HG02759 (cell line): ENCODE measurements around the gene DHPS.
A peak's percentile ranks its signal among the peaks of the same experiment; 100 is the strongest.
"Not testable (repeated sequence)": the region's sequence is repeated elsewhere in the genome, so short reads cannot be mapped to it uniquely, and the experiment has no call there.

Experiments used
- ATAC-seq: cut with Tn5 transposase; IDR thresholded peaks from one replicate; pipeline ENCODE4 v1.9.1; 2021; ENCODE audit warnings: mild to moderate bottlenecking, moderate library complexity; ENCODE audit not compliant: unreplicated experiment

The DHPS gene

GRCh38 chr19:12681074-12681987 lies at the start of gene DHPS:
Gene DHPS, minus strand, starts transcription at chr19:12681880. Its CDS starts 114 bp downstream, at chr19:12681766.
- ATAC-seq, result peak; percentile 82

GRCh38 chr19:12731337-12731736 lies 49.7 kb upstream of the DHPS start:
- ATAC-seq, result no peak

- no peak for ATAC-seq
Measured at GRCh38 chr19:12730064-12730463, 48.4 kb upstream of the DHPS start.

- ATAC-seq, result no peak
Measured at GRCh38 chr19:12727745-12728433, 46.2 kb upstream of the DHPS start.

GRCh38 chr19:12726988-12727316 lies 45.3 kb upstream of the DHPS start:
- no peak for ATAC-seq

GRCh38 chr19:12725612-12726011 lies 43.9 kb upstream of the DHPS start:
- ATAC-seq, result not testable (repeated sequence)

- ATAC-seq, result peak; percentile 31
Measured at GRCh38 chr19:12723641-12724426, 42.2 kb upstream of the DHPS start, which contains the start of gene TNPO2. Gene TNPO2, minus strand, starts transcription at chr19:12723932. Its CDS starts 2,955 bp downstream, at chr19:12720977.

- no peak for ATAC-seq
Measured at GRCh38 chr19:12723381-12723640, 41.6 kb upstream of the DHPS start.

- peak; percentile 79 for ATAC-seq
Measured at GRCh38 chr19:12722566-12723380, 41.1 kb upstream of the DHPS start.

- peak; percentile 20 for ATAC-seq
Measured at GRCh38 chr19:12721656-12722565, 40.2 kb upstream of the DHPS start.

- ATAC-seq, result no peak
Measured at GRCh38 chr19:12720851-12721655, 39.4 kb upstream of the DHPS start.

GRCh38 chr19:12720296-12720695 lies 38.6 kb upstream of the DHPS start:
- no peak for ATAC-seq

GRCh38 chr19:12715929-12716328 lies 34.2 kb upstream of the DHPS start:
- no peak for ATAC-seq

GRCh38 chr19:12715102-12715501 lies 33.4 kb upstream of the DHPS start:
- no peak for ATAC-seq

GRCh38 chr19:12713304-12713703 lies 31.6 kb upstream of the DHPS start:
- ATAC-seq, result not testable (repeated sequence)

GRCh38 chr19:12712077-12712476 lies 30.4 kb upstream of the DHPS start:
- ATAC-seq, result not testable (repeated sequence)

GRCh38 chr19:12711187-12711586 lies 29.5 kb upstream of the DHPS start:
- ATAC-seq, result no peak

- no peak for ATAC-seq
Measured at GRCh38 chr19:12708641-12709040, 27.0 kb upstream of the DHPS start.

- no peak for ATAC-seq
Measured at GRCh38 chr19:12706332-12706718, 24.6 kb upstream of the DHPS start.
